ENCODE data around the gene MIDN.

MIDN gene

DNA sequence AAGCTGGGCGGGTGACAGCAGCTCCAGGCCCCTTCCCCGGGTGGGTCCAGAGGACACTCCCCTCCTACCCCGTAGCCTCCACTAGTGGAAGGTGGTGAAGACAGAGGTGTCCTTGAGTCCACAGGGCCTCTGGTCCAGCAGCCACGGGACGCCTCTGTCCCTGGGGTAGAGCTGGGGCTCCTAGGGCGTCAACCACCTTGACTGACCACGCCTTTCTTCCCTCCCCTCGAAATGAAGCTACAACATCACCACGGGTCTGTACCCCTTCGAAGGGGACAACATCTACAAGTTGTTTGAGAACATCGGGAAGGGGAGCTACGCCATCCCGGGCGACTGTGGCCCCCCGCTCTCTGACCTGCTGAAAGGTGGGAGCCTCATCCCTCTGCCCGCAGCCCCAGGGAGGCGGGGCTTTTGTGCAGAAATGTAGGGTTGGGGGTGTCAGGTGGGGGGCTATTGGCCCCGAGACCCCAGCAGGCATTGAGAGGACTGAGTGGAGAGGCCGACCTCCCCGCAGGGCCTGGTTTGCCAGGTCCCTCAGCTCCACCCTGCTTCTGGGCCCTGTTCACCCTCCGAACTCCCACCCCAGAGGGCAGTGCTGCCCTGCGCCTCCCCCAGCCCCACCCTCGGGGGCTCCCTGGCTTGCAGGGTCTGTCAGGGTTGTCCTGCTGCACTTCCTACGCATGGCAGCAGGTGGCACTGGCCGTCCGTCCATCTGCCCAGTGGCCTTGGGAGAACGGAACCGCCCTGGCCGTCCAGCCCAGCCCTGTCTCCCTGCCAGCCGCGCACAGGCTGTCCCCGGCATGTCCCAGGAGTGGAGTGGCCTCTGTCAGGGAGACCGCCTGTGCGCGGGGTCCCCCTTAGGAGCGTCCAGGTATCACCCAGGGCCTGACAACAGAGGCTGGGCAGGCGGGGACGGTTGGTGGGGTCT lies 27.1 kb upstream of the MIDN start:
- FAIRE-seq (no peak), DNase-seq (ENCODE audit: low spot score) (no peak)

DNA sequence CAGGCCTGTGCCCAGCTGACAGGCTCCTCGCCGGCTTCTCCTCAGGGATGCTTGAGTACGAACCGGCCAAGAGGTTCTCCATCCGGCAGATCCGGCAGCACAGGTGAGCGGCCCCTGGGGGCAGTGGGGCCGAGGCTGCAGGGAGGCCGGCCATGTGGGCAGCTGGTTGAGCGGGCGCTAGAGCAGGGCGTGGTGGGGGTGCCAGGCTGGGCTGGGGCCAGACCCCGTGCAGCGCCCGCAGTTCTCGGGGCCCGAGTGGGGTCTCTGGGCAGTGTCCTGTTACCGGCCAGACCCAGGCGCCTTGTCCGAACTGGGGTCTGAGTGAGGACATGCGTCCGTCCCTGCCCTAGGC lies 26.5 kb upstream of the MIDN start:
- DNase-seq (ENCODE audit: low spot score): no peak
- no peak for FAIRE-seq

DNA sequence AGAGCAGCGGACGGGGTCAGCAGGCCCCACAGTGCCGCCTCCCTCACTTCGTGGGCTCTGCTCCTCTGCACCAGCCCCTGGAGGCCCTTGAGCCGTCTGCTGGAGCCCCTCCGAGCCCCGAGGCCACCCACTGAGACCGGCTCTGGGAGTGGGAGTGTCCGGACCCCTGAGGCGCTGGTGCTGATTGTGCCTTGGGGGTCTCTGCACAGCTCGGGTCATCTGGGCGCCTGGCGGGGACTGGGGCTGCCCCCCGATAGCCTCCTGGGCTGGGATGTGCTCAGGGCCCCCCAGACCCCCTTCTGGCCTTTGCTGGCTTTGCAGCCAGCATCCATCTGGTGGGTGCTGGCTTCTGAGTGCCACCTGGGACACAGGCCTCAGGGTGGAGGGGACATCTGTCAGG lies 26.0 kb upstream of the MIDN start:
- DNase-seq (ENCODE audit: low spot score) (no peak), FAIRE-seq (no peak)

DNA sequence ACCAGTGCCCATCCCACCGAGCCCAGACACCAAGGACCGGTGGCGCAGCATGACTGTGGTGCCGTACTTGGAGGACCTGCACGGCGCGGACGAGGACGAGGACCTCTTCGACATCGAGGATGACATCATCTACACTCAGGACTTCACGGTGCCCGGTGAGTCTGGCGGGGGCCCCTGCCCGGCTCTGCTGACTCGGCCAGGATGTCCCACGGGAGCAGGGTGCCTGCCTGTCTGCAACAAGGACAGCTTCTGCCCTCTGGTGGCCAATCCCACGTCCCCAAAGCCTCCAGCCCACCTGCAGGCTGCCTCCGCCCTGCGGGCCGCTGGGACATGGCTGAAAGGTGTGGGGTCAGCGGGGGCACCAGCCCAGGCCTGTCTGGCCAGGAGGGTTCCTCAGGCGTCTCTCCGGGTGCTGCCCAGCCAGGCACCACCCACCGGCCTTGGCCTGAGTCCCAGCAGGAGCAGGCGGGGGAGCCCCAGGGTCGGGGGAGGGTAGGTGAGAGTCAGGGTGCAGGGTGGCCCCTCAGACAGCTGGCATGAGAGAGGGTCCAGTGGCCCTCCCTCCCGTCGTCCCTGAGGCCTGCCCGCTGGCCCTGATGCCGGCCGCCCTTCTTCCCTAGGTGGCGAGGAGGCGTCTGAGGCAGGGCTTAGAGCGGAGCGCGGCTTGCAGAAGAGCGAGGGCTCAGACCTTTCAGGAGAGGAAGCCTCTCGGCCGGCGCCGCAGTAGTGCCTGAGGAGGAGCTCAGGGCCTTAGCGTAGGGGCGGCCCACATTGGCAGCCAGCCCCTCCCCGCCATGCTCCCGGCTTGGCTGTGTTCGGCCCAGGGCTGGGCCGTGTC lies 25.1 kb upstream of the MIDN start:
- no peak for FAIRE-seq
- peak; percentile 34 for DNase-seq (ENCODE audit: low spot score)

DNA sequence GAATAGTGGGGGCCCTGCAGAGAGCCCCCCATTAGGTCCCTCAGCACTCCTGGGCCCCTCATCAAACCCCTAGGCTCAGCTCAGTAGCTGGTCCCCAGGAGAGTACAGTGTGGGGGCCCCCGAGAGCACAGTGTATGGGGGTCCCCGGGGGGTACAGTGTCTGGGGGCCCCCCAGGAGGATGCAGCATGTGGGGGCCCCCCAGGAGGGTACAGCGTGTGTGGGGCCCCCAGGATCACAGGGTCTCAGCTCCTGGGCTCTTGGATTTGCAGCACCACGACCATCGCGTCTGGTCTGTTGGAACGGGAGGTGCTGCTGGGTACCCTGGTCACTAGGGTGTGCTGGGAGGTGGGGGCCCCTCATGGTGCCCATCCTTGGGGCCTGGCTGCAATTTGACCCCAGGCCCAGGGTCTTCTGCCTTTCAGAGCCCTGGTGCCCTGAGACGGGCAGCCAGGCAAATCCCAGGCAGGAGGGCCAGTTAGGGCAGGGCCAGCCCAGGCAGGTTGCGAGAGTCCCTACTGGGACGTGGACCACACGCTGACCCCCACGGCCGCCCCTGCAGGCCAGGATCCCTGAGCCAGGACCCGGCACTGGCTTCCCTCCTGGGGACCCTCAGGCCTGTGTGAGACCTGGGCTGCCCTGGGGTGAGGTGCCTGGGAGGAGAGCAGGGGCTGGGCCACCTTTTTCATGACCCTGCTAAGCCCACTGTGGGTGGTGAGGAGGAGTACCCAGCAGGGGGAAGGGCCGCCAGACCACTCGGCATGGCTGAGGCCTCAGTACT lies 24.1 kb upstream of the MIDN start:
- DNase-seq (ENCODE audit: low spot score): no peak
- no peak for FAIRE-seq

DNA sequence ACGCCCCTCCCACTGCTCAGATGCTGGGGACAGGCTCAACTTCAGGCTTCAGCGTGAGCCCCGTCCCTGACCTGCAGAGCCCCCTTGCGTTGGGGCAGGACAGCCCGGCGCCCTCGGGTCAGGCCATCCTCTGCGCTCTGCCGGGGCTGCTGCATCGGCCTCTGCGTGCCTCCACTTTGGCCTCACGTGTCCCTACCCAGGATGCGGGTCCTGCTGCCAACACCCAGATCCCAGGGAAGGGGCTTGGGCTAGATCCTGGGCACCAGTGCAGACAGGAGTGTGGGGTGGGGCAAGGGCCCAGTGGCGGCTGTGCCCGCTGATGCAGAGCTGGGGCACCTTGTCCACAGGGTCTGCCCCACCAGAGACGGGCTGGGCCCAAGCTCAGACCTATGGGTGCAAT lies 23.5 kb upstream of the MIDN start:
- DNase-seq (ENCODE audit: low spot score) (no peak), FAIRE-seq (no peak)

DNA sequence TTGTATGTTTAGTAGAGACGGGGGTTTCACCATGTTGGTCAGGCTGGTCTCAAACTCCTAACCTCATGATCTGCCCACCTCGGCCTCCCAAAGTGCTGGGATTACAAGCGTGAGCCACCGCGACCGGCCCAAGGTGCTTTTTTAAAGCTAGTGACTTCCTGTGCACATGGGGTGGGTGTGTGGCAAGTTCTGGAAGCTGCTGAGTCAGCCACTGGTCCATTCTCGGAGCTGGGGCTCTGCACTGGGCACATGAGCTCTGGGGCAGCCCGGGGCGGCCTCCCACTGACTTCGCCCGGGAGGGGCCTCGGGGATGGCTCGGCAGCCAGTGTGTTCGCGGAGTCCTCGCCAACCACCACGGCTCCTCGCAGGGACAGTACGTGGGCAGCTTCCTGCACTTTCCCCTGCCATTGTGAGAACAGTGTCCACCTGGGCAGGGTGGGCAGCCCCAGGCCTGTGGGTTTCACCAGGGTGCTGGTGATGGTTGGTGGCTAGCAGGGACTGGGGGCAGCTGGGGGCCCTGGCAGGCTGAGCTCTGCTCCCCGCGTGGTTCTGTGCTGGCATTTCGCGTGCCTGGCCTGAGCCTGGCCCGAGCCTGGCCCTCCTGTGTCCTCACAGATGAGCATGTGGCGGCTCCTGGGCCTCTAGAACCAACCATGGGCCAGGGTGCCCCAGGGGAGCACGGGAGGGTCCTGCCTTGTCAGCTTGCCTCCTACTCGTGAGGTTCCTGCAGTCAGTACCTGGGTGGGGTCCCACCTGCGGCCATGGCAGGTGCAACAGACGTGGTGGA lies 22.8 kb upstream of the MIDN start:
- DNase-seq (ENCODE audit: low spot score) (no peak), FAIRE-seq (no peak)

DNA sequence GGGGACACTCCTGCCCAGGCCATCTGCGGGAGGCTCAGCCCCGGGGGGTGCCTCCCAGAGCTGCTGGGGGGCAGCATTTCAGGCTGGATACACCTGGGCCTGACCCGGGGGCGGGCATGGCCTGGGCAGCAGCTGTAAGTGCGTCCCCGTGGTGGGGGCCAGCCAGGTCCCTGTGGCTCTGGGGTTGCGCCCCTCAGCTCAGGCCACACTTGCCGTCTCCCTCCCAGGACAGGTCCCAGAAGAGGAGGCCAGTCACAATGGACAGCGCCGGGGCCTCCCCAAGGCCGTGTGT lies 22.2 kb upstream of the MIDN start:
- DNase-seq (ENCODE audit: low spot score) (no peak), FAIRE-seq (no peak)

DNA sequence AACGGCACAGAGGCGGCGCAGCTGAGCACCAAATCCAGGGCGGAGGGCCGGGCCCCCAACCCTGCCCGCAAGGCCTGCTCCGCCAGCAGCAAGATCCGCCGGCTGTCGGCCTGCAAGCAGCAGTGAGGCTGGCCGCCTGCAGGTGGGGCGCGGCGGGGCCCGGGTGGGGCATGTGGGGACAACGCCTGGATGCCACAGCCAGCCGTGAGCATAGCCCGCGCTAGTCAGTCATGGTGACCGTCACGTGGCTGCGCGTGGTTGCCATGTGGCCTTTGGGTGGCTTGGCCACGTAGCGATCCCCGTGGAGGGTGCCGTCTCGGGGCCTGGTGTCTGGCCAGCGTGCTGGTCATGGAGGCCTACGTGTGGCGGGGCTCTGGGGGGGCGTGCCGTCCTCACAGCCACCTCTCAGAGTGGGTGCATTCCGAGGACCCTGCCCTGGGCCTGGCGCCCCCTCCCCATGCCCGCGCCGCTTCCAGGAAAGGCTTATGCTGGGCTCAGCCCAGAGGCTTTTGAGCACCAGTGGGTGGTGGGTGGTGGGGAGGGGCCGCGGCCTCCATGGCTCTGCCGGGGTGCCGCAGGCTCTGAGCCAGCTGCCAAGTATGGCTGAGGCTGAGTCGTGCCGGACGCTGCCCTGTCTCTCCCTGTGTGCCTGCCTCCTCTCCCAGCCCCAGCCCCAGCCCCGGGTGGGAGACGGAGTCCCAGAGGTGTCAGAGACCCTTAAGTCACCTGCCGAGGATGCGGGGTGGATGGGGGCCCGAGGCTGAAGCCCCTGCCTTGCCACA lies 21.7 kb upstream of the MIDN start:
- FAIRE-seq (no peak), DNase-seq (ENCODE audit: low spot score) (no peak)

DNA sequence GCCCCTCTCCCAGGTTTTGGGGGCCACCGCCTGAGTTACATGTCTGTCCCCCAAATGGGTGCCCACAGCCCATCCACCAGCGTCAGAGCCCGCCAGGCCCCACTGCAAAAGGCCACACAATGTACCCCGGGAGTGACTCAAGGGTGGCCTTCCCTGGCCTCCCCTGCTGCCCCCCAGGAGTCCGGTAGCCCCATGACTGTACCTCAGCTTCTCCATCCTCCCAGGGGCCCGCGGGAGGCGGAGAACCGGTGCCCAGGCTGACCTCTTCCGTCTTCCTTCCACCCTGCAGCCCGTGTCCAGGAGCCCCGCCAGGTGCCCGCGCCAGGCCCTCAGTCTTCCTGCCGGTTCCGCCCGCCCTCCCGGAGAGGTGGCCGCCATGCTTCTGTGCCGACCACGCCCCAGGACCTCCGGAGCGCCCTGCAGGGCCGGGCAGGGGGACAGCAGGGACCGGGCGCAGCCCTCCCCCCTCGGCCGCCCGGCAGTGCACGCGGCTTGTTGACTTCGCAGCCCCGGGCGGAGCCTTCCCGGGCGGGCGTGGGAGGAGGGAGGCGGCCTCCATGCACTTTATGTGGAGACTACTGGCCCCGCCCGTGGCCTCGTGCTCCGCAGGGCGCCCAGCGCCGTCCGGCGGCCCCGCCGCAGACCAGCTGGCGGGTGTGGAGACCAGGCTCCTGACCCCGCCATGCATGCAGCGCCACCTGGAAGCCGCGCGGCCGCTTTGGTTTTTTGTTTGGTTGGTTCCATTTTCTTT lies 20.9 kb upstream of the MIDN start:
- FAIRE-seq: no peak
- no peak for DNase-seq (ENCODE audit: low spot score)

DNA sequence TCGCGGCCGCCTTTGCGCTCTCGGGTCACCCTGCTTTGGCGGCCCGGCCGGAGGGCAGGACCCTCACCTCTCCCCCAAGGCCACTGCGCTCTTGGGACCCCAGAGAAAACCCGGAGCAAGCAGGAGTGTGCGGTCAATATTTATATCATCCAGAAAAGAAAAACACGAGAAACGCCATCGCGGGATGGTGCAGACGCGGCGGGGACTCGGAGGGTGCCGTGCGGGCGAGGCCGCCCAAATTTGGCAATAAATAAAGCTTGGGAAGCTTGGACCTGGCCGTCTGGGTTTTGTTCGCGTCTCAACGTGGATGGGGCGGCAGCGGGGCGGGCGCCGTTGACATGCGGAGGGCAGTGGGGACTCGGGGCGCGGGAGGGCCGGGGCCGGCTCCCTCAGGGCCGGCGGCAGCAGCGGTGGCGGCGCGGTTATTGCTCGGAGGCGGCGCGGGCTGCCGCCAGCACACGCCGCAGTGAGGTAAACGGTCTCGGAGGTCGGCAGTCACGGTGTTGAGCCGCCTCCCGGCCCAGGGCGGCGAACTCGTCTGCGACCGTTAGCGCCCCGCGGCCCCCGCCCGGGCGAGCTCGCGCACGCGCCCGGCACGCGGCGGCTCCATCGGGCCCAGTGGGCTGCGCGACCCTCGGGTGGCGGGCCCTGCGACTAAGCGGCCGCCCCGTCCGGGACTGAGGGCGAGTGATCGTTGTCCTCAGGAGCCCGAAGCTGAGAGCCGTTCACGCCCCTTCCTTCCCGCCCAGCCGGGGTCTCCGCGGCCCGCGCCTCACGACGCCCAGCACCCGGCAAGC lies 20.0 kb upstream of the MIDN start:
- no peak for FAIRE-seq
- DNase-seq (ENCODE audit: low spot score): no peak

DNA sequence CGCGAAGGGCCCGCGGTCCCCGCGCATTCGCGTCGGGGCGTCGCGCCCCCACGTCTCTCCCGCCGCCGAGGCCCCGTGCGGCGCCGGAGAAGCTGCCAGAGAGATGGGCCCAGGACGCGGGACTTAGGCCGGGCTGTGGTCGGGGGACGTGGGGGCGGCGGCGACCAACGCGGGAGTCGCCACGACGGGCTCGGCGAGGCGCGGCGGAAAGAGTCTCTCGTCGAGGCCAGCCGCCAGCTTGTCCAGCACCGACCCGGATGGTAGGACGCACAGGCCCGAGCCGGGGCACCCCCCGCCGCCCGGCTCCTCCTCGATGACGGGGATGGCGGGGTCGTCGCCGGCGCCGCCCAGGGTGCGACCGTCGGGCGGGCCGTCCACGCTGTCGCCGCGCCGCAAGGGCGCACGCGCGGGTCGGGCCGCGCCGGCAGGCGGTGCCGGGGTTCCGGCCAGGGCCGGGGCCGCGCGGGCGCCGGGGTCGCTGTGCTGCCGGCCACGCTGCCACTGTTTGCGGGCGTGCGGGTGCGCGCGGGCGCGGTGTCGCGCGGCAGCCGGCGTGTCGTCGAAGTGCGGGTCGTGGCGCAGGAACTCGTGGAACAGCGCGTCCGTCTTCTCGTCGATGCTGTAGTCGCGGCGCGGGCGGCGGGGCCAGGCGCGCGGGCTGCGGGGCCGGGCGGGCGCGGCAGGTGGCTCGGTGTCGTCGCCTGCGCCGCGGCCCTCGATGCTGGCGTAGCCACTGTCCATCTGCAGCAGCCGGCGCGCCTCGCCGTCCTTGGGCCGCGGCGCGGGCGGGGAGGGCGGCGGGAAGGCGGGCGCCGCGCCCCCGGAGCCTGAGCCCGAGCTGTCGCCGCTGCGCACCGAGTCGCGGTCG lies 19.1 kb upstream of the MIDN start:
- FAIRE-seq: no peak
- no peak for DNase-seq (ENCODE audit: low spot score)

DNA sequence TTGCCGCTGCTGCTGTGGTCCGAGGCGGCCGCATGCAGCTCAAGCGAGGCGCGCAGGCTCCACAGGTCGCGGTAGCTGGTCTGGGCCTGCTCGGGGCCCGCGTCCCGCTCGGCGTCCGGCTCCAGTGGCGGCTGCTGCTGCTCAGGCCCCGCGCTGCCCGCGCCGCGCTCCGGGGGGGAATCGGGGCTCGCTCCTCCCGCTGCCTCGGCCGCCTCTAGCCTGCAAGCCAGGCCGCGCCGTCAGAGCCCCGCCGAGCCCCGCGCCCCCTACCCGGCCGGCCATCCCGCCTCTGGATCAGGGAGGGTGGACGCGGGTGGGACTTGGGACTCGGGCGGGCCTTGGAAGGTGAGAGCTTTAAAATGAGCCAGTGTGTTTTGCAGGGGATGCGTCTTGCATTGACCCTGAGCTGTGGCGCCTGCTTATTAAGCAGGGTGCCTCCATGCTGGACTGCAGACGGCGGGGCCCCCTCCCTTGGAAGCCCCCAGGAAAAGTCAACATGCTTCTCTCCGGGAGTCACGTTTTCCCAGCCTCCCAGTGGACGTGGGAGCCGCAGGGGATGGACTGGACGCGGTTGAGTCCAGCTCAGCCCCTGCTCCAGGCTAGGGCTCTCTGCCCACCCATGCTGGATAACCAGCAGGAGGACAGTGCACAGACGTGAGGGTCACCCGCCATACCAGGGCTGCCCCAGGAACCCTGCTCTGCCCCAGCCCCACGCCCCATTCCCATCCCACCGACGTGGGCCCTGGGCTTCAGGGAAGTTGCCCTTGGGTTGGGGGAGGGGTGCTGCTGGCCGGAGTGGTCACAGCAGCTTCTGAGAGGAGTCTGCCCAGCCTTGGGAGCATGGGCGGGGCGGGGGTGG lies 18.2 kb upstream of the MIDN start:
- DNase-seq (ENCODE audit: low spot score): no peak
- no peak for FAIRE-seq

DNA sequence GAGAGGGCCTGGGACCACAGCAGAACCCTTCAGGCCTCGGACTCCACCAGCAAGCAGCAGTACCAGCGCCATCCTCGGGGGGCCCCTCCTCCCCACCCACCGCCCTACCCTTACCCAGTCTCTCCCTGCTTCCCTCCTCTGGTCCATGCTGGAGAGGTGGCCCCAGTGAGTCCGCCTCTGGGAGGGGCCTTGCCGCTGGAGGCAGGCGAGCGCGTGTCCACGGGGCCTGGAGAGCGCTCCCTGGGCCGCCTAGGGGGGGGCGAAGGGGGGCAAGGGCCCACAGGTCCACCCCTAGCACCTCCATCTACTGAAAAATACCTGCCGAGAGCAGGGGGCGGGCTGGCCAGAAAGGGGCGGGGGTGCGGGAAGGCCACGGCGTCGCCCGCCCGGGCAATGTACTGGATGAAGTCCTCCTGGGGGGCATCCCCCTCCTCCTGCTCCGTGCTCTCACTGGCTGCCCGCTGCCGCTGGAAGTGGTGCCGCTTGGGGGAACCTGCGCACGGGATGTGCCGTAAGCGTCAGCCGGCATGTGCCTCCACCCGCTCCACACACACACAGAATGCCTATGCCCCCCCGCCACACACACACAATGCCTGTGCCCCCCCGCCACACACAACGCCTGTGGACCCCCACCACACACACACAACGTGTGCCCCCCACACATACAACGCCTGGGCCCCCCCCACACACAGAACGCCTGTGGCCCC lies 17.4 kb upstream of the MIDN start:
- FAIRE-seq (no peak), DNase-seq (ENCODE audit: low spot score) (no peak)

DNA sequence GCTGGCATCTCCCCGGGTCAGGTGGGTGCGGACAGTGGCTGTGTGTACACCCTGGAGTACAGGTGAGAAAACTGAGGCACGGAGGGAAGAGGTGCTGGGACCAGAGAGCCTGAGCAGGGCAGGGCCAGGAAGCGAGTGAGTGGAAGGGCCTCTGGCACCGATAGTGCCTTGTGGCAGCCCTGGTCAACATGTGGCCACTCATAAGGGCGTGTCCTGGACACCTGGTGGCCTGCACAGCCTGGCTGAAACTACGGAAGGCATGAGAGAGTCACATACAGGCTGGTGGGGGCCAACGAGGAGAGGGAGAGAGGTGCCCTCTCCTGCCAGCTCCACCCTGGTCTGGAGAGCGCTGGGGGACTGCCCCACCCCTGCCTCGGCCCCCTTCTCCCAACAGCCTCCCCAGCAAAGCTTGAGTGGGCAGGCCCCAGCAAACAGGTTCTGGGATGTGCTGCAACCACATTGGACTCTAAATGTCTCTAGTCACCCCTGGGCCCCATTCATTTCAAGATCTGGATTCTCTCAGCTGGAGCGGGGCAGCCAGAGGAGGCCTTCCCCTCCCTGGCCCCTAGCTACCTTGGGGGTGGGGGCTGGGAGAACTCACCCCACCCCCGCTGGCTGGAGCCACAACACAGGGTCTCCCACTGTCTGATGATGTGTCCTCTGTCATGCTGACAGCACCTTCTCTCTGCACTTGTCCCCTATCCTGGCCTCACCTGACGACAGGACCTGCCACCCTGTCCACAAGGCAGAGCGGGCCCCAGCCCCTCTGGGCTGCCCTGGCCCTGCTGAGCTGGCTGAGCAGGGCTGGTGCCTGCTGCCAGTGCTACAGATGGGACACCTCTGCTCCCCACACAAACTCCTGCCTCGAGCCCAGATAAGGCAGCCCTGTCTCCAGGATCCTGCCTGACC lies 16.4 kb upstream of the MIDN start:
- FAIRE-seq (no peak), DNase-seq (ENCODE audit: low spot score) (no peak)

Data from RCC 7860 (cell line).